GM18507 (cell line): ENCODE results near the gene SLC11A2.

ENCODE experiments used
- DNase-seq: peaks from one replicate; pipeline ENCODE4 v3.0.0; 2011; ENCODE audit warnings: low read depth; ENCODE audit not compliant: insufficient read length; ENCODE audit errors: extremely low spot score
- FAIRE-seq: peaks from 2 replicates; lab custom pipeline; 2011; peaks lifted over from hg19 to GRCh38; lab: Jason Lieb, UNC

Gene SLC11A2

GRCh38 chr12:51000245-51000644 lies 25.9 kb downstream of the SLC11A2 start:
- FAIRE-seq (no peak), DNase-seq (no peak)

- DNase-seq (no peak), FAIRE-seq (no peak)
These were observed 27.1 kb downstream of the SLC11A2 start for GRCh38 chr12:50999093-50999492.

GRCh38 chr12:50992819-50993218 lies 33.4 kb downstream of the SLC11A2 start:
- FAIRE-seq (no peak), DNase-seq (no peak)

GRCh38 chr12:50991291-50991690 lies 34.9 kb downstream of the SLC11A2 start:
- FAIRE-seq (no peak), DNase-seq (no peak)

GRCh38 chr12:50990791-50991190 lies 35.4 kb downstream of the SLC11A2 start:
- no peak for FAIRE-seq
- DNase-seq = no peak

- DNase-seq (no peak), FAIRE-seq (no peak)
These were observed 35.9 kb downstream of the SLC11A2 start for GRCh38 chr12:50990147-50990727.

GRCh38 chr12:50988871-50989270 lies 37.3 kb downstream of the SLC11A2 start:
- no peak for DNase-seq
- no peak for FAIRE-seq

GRCh38 chr12:50988051-50988450 lies 38.1 kb downstream of the SLC11A2 start:
- DNase-seq (no peak), FAIRE-seq (no peak)

GRCh38 chr12:50986966-50987737 lies 39.0 kb downstream of the SLC11A2 start:
- no peak for DNase-seq
- peak; percentile 71 for FAIRE-seq

- DNase-seq = no peak
- no peak for FAIRE-seq
These were observed 40.9 kb downstream of the SLC11A2 start for GRCh38 chr12:50985322-50985721.

- DNase-seq (no peak), FAIRE-seq (no peak)
These were observed 41.4 kb downstream of the SLC11A2 start for GRCh38 chr12:50984586-50985298.

GRCh38 chr12:50981319-50982239 lies 44.6 kb downstream of the SLC11A2 start:
- DNase-seq = no peak
- no peak for FAIRE-seq

- no peak for DNase-seq
- no peak for FAIRE-seq
These were observed 45.6 kb downstream of the SLC11A2 start for GRCh38 chr12:50980545-50980944.

- DNase-seq = no peak
- peak; percentile 75 for FAIRE-seq
These were observed 46.7 kb downstream of the SLC11A2 start for GRCh38 chr12:50979369-50980052.

GRCh38 chr12:50971946-50972345 lies 54.2 kb downstream of the SLC11A2 start:
- no peak for FAIRE-seq

GRCh38 chr12:50964432-50964831 lies 61.8 kb downstream of the SLC11A2 start:
- no peak for FAIRE-seq

More at GRCh38 chr12:50971946-50972345, 54.2 kb downstream of the SLC11A2 start:
- DNase-seq = no peak

GRCh38 chr12:50961708-50962107 lies 64.5 kb downstream of the SLC11A2 start:
- FAIRE-seq (no peak), DNase-seq (no peak)

More at GRCh38 chr12:50964432-50964831, 61.8 kb downstream of the SLC11A2 start:
- DNase-seq = no peak

GRCh38 chr12:50960130-50960529 lies 66.1 kb downstream of the SLC11A2 start:
- no peak for FAIRE-seq
- no peak for DNase-seq

- FAIRE-seq = no peak
These were observed 70.5 kb downstream of the SLC11A2 start for GRCh38 chr12:50955697-50956096.

More at GRCh38 chr12:50955697-50956096, 70.5 kb downstream of the SLC11A2 start:
- DNase-seq = no peak
